ENCODE measurements around the gene USP17L12.
"Not testable (repeated sequence)": the region's sequence is repeated elsewhere in the genome, so short reads cannot be mapped to it uniquely, and the experiment has no call there.

USP17L12 gene

GRCh38 chr4:9219852-9220251 is at the start of gene USP17L12:
TSS of gene USP17L12 (plus strand) at chr4:9220152. CDS start at chr4:9220152, 0 bp downstream.
- not testable (repeated sequence) for FAIRE-seq

GRCh38 chr4:9210357-9210756 is 9.6 kb upstream of the USP17L12 start, which contains the start of gene USP17L10:
TSS of gene USP17L10 (plus strand) at chr4:9210657. CDS start at chr4:9210657, 0 bp downstream.
- FAIRE-seq; DNase-seq (ENCODE audit: extremely low spot score, insufficient read length, low read depth): not testable (repeated sequence)

More at GRCh38 chr4:9219852-9220251, at the start of gene USP17L12:
- DNase-seq (ENCODE audit: extremely low spot score, insufficient read length, low read depth), result not testable (repeated sequence)

DNA sequence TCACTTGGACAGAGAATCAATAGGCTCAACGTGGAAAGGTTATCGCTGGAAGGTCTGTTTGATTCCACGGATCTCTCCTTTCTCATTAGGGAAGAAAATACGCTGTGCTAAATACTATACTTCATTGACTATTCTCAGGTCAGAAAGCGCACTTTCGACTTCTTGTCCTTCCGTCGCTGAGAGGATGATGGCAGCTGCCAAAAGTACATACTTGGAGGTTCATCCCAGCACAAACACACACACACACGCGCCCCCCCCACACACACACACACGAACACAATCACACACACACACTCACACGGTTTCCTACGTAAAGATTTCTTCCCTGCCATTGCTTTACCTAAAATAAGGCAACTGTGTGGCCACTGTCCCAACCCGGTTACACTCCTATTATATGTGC is 5.3 kb upstream of the USP17L12 start:
- not testable (repeated sequence) for DNase-seq (ENCODE audit: extremely low spot score, insufficient read length, low read depth); FAIRE-seq

GRCh38 chr4:9215105-9215504 is 4.8 kb upstream of the USP17L12 start, which contains the start of gene USP17L11:
TSS of gene USP17L11 (plus strand) at chr4:9215405. CDS start at chr4:9215405, 0 bp downstream.
- DNase-seq (ENCODE audit: extremely low spot score, insufficient read length, low read depth); FAIRE-seq: not testable (repeated sequence)

- FAIRE-seq; DNase-seq (ENCODE audit: extremely low spot score, insufficient read length, low read depth): not testable (repeated sequence)
Observed at GRCh38 chr4:9224596-9224995, 4.6 kb downstream of the USP17L12 start, which contains the start of gene USP17L13. TSS of gene USP17L13 (plus strand) at chr4:9224896. CDS start at chr4:9224896, 0 bp downstream.

GRCh38 chr4:9230249-9230648 is 10.3 kb downstream of the USP17L12 start:
- FAIRE-seq; DNase-seq (ENCODE audit: extremely low spot score, insufficient read length, low read depth): not testable (repeated sequence)

DNA sequence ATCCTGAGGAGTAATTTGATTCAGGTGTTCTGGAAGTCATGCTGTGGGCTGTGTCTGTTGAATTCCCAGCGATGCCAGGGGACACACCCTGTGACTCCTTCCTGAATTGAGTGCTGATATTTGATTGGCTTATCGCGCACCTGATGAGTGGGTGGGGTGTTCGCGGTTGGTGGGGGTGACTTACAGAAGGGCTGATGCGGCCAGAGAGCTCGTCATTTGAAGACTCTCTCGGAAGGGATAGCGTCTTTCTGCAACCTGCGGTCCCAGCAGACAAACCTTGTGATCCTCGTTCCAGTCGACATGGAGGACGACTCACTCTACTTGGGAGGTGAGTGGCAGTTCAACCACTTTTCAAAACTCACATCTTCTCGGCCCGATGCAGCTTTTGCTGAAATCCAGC is 14.1 kb downstream of the USP17L12 start, which contains the start of gene USP17L15:
Gene USP17L15, plus strand, starts transcription at position 301 of the 400 bp plus-strand sequence. Its CDS starts 0 bp downstream, at position 301.
- DNase-seq (ENCODE audit: extremely low spot score, insufficient read length, low read depth); FAIRE-seq: not testable (repeated sequence)

GRCh38 chr4:9238461-9238860 is 18.5 kb downstream of the USP17L12 start:
- FAIRE-seq; DNase-seq (ENCODE audit: extremely low spot score, insufficient read length, low read depth): not testable (repeated sequence)

- FAIRE-seq; DNase-seq (ENCODE audit: extremely low spot score, insufficient read length, low read depth): not testable (repeated sequence)
Observed at GRCh38 chr4:9243579-9243978, 23.6 kb downstream of the USP17L12 start, which contains the start of gene USP17L17. TSS of gene USP17L17 (plus strand) at chr4:9243879. CDS start at chr4:9243879, 0 bp downstream.

- FAIRE-seq; DNase-seq (ENCODE audit: extremely low spot score, insufficient read length, low read depth): not testable (repeated sequence)
Observed at GRCh38 chr4:9247953-9248680, 28.2 kb downstream of the USP17L12 start, which contains the start of gene USP17L18. TSS of gene USP17L18 (plus strand) at chr4:9248630. CDS start at chr4:9248630, 0 bp downstream.

- DNase-seq (ENCODE audit: extremely low spot score, insufficient read length, low read depth); FAIRE-seq: not testable (repeated sequence)
Observed at GRCh38 chr4:9253078-9253477, 33.1 kb downstream of the USP17L12 start, which contains the start of gene USP17L19. TSS of gene USP17L19 (plus strand) at chr4:9253378. CDS start at chr4:9253378, 0 bp downstream.

- FAIRE-seq; DNase-seq (ENCODE audit: extremely low spot score, insufficient read length, low read depth): not testable (repeated sequence)
Observed at GRCh38 chr4:9257824-9258223, 37.9 kb downstream of the USP17L12 start, which contains the start of gene USP17L20. TSS of gene USP17L20 (plus strand) at chr4:9258124. CDS start at chr4:9258124, 0 bp downstream.

GRCh38 chr4:9262572-9262971 is 42.6 kb downstream of the USP17L12 start, which contains the start of gene USP17L21:
TSS of gene USP17L21 (plus strand) at chr4:9262872. CDS start at chr4:9262872, 0 bp downstream.
- FAIRE-seq; DNase-seq (ENCODE audit: extremely low spot score, insufficient read length, low read depth): not testable (repeated sequence)

DNA sequence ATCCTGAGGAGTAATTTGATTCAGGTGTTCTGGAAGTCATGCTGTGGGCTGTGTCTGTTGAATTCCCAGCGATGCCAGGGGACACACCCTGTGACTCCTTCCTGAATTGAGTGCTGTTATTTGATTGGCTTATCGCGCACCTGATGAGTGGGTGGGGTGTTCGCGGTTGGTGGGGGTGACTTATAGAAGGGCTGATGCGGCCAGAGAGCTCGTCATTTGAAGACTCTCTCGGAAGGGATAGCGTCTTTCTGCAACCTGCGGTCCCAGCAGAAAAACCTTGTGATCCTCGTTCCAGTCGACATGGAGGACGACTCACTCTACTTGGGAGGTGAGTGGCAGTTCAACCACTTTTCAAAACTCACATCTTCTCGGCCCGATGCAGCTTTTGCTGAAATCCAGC is 47.4 kb downstream of the USP17L12 start, which contains the start of gene USP17L22:
Gene USP17L22, plus strand, starts transcription at position 301 of the 400 bp plus-strand sequence. Its CDS starts 0 bp downstream, at position 301.
- not testable (repeated sequence) for DNase-seq (ENCODE audit: extremely low spot score, insufficient read length, low read depth); FAIRE-seq

Measured in GM18507 (cell line).